DMS53 treated with DMSO at 0.1 percent for 48 hours (cell line): ENCODE data around the gene BRCA2.
A peak's percentile ranks its signal among the peaks of the same experiment; 100 is the strongest.

Source experiments
- DNase-seq: peaks from one replicate; lab custom pipeline; 2025; ENCODE audit not compliant: unreplicated experiment; lab: John Stamatoyannopoulos, UW

The BRCA2 gene, protein sequence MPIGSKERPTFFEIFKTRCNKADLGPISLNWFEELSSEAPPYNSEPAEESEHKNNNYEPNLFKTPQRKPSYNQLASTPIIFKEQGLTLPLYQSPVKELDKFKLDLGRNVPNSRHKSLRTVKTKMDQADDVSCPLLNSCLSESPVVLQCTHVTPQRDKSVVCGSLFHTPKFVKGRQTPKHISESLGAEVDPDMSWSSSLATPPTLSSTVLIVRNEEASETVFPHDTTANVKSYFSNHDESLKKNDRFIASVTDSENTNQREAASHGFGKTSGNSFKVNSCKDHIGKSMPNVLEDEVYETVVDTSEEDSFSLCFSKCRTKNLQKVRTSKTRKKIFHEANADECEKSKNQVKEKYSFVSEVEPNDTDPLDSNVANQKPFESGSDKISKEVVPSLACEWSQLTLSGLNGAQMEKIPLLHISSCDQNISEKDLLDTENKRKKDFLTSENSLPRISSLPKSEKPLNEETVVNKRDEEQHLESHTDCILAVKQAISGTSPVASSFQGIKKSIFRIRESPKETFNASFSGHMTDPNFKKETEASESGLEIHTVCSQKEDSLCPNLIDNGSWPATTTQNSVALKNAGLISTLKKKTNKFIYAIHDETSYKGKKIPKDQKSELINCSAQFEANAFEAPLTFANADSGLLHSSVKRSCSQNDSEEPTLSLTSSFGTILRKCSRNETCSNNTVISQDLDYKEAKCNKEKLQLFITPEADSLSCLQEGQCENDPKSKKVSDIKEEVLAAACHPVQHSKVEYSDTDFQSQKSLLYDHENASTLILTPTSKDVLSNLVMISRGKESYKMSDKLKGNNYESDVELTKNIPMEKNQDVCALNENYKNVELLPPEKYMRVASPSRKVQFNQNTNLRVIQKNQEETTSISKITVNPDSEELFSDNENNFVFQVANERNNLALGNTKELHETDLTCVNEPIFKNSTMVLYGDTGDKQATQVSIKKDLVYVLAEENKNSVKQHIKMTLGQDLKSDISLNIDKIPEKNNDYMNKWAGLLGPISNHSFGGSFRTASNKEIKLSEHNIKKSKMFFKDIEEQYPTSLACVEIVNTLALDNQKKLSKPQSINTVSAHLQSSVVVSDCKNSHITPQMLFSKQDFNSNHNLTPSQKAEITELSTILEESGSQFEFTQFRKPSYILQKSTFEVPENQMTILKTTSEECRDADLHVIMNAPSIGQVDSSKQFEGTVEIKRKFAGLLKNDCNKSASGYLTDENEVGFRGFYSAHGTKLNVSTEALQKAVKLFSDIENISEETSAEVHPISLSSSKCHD (N-terminal part only)

DNA sequence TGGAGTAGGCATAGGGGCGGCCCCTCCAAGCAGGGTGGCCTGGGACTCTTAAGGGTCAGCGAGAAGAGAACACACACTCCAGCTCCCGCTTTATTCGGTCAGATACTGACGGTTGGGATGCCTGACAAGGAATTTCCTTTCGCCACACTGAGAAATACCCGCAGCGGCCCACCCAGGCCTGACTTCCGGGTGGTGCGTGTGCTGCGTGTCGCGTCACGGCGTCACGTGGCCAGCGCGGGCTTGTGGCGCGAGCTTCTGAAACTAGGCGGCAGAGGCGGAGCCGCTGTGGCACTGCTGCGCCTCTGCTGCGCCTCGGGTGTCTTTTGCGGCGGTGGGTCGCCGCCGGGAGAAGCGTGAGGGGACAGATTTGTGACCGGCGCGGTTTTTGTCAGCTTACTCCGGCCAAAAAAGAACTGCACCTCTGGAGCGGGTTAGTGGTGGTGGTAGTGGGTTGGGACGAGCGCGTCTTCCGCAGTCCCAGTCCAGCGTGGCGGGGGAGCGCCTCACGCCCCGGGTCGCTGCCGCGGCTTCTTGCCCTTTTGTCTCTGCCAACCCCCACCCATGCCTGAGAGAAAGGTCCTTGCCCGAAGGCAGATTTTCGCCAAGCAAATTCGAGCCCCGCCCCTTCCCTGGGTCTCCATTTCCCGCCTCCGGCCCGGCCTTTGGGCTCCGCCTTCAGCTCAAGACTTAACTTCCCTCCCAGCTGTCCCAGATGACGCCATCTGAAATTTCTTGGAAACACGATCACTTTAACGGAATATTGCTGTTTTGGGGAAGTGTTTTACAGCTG is at the start of gene BRCA2, which contains the start of gene ZAR1L:
BRCA2 (plus strand) TSS at position 271 of the 790 bp plus-strand sequence. CDS start 953 bp downstream, outside the sequence.
ZAR1L (minus strand) TSS at position 126 of the 790 bp plus-strand sequence. CDS start 3,438 bp downstream, outside the sequence.
- peak; percentile 78 for DNase-seq

DNA sequence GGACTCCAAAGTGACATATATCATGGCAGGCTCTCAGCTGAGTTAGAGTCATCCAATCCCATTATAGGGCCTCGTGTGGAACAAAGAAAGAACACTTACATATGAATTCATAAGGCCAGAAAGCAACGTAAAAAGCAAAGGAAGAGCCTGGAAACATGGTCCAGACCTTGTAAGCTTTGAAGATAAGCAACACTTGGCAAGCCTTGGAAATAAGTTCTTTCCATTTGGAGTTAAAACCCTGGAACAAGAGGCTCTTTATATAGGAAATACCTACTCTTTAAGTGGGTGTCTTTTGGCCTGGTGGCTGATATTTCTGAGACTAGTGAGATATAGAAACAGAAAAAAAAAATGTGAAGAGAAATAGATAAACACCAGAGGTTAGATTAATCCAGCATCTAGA is 49.6 kb upstream of the BRCA2 start:
- DNase-seq: no peak

DNA sequence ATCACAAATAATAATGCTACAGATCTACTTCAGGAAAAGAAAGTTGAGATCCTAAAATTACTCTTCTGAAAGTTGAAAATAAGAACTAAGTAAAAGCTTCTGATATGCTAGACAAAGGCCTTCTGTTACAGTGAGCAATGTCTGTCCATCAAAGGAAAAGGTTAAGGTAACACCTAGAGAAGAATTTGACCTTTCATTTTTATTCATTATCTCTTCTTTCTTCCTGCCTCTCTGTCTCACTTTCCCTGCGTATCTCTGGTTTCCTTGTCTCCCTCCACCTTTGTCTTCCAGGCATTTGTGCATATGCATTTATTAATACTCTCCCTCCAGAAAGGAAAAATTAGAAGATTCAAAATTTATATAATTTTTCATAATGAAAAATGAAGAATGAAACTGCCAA is 49.2 kb upstream of the BRCA2 start:
- DNase-seq: no peak

DNA sequence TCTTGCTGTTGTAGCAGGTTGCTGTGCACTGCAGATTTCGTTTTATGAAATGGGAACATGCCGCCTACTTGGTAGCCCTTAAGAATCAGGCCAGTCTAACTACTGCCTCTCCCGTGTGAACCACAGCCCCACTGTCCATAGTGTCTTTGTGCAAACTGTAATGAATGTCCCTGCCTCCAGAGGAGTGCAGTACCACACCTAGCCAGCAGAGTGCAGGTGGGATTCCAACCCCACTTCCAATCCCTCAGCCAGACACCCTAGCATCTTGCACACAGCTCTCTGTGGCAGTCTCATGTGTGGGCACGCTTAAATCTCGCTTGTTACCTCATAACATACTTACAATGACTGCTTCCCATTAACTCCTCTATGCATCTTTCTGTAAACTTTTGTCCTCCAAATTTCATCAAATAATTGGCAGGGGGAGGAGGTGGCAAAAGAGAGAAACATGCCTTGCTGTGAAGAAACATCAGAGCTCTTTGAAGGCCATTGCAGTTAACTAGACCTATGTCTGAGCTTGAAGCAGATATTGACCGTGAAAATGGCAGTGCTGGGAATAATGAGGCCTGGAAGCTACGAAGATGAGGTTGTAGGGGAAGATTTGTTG is 47.4 kb upstream of the BRCA2 start:
- peak; percentile 55 for DNase-seq

DNA sequence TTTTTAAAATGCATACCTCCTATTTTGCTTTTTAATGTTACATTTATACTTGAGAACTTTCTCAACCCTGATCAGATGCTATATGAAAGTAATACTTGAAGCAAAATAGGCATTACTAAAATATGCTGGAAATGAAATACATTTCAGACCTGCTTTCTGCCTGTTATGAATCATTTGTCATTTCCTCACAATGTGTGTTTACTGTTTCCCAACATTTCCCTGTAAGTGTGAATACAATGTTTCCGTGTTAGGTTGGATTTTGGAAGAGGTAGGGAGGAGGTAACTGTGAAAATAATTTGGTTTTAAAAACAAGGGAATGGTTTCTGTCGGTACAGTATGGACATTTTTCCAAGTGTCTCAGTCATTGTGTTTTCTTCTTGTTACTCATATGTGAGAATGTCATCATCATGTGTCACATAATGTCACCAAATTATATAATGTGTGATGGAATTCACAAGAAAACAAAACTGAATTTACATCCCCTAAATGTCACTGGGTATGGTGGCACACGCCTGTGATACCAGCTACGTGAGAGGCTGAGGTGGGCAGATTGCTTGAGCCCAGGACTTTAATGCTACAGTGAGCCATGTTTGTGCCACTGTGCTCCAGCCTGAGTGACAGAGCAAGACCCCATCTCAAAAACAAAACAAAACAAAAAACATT is 43.2 kb upstream of the BRCA2 start:
- no peak for DNase-seq

DNA sequence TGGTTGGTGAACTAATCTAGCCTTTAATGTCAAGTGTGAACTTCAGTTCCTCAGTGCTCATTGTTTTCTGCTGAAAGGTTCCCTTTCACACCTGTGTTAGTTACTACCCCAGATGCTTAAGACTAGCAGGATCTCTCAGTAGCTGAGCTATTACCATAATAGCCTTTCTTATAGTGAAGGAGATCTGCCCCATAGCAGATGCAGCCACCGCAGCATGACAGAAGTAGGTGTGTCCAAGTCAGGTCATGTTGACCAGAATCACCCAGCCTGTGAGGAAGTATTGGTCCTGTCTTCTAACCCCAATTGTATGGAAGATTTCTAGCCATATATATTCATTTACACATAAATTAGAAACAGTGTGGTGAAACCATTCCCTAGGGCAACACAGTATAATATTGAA is 37.5 kb upstream of the BRCA2 start:
- no peak for DNase-seq

DNA sequence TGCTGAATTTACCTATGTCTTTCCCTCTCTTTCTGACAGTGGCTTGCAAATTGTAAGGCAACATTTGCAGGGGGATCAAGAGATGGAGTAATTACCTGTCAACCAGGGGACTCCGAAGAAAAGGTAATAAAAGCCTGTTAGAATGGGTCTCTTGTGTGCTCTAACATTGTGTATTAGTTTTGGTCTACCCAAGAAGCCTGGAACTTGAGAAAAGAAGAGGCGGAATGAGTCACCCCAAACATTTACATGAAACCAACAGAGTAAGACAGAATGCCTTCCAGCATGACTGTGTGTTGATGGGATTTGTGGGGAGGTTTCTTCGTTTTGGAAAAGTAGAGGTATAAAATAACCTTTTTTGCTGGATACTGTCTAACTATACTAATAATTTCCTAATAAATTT is 36.9 kb upstream of the BRCA2 start:
- no peak for DNase-seq

DNA sequence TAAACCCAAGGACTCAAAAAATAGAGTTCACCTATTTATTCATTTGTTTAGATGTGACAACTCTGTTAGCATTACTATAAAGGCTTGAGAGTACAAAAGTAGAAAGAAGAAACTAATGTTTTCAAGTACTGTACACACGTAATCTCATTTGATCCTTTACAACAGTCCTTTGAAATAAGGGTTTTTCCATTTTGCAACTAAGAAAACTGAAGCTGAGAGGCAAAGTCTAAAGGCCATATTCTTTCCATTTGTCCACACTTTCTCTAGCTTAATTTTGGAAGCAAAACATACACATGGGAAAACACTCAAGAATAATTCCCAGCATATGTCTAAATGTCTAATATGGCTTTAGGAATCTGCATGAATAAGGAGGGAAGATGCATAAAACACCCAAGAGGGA is 34.2 kb upstream of the BRCA2 start:
- DNase-seq: no peak

DNA sequence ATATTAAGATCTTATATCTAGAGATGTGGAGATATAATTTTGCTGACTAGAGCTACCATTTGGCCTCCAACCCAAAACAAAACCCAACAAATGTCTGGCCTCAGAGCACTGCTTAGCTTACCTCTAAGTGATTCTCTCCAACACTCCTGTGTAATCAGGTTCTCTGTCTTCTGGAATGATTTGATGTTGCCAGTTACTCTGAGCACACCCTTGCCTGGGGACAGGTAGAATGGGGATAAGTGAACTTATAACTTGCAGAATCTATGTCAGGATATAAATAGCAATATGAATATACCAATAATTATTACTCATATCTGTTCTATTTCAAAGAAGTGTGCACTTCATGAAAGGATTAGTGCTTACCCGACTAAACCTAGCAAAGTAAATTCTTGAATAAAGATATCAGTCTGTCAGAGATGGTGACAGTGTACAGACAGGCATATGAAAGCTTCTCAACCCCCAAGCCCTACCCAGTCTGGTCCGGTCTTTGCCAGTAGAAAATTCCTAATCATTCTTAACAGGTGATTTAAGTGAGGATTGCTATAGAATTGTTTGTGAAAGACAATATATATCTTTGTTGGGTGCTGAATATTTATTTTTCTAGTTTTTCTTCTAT is 33.1 kb upstream of the BRCA2 start:
- DNase-seq: no peak

DNA sequence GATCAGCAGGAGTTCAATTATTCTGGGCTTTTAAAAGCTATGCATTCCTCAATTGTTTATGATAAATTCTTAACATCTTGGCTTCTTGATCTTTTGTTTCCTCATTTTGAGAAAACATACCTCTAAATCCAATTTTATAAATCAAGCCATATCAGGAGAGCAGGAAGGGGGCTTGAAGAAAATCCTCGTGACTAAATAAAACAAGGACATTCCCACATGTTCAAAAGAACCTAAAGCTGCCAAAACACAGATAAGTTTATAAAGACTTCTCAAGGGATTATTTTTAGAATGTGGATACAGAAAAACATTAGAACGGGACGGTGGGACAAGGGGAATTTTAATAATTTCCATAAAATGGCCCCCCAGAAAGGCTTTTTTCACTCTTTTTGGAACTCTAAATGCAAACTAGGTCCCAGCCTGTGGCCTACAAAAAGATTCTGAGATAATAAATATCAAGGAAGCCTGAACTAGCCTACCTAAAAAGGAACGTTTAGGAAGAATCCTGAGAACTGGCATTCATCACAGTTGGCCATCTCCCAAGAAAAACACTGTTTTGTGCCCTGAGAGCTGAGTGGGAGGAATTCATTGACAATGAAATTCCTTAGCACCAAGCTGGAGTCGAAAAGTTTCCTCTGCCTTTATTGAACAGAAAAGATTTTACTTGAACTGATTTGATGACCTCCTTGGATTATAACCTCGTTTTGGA is 30.2 kb upstream of the BRCA2 start:
- DNase-seq: no peak

DNA sequence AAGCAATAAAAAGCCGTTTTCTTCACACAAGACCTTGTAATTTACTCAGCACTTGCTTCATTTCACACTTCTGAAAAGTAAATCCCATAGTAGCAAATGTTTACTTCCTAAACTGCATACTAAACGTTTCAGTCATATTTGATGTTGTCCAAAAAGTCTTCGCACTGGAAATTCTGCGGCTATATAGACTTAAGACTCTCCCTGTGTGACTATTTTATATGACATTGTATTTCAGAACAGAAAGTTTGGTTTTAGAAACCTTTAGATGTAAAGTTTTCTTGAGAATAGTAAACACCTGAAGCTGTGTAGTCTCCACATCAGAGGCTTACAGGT is 29.7 kb upstream of the BRCA2 start:
- DNase-seq: no peak

DNA sequence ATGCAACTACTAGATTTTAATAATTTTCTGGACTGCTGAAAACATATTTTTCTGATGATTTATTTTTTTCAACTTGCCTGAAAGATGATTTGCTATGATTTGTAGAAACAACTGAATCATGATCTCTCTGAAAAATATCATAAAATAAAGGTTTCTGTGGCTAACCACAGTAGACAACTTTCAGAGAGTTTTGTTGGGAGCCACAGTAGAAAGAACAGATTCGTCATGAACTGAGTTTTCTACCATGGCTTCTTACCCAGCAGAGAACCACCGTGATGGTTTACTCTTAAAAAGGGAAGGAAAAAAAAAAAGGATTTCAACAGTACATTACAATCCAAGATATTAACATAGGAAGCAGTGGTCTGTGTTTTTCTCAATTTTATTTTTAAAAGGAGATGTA is 18.1 kb upstream of the BRCA2 start:
- DNase-seq: no peak

DNA sequence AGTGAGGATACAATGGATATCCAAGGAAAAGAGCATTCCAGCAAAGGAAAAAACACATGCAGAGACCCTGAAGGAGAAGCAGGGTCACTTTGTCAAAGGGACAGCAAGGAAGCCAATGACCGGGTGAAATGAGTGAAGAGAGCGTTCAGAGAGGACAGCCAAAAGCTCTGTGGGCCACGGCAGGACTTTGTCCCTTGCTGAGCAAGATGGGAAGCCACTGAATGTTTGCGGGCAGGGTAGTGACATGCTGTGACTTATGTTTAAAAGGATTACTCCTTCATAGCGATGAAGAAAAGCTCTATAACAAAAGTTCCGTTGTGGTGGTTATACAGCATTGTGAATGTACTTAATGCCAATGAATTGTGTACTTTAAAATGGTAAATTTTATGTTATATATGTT is 16.6 kb upstream of the BRCA2 start:
- DNase-seq: no peak

DNA sequence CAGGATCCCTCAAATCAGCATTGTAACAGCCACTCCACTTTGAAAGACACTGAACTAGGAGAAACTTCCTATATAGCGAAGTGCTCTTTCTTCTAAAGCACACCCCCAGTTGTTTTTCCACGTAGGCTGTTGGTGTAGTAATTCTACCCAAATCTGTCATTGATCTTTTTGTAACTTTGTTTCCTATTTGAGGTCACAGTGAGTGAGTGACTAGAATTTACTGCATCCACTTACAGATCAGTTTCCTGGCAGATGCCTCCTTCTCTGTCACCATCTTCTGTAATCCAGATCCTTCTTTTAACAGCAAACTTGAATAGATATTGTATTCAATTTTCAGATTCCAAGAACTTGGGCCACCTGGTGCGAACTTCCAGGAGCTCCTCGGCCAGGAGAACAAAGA is 15.4 kb upstream of the BRCA2 start:
- DNase-seq: no peak

DNA sequence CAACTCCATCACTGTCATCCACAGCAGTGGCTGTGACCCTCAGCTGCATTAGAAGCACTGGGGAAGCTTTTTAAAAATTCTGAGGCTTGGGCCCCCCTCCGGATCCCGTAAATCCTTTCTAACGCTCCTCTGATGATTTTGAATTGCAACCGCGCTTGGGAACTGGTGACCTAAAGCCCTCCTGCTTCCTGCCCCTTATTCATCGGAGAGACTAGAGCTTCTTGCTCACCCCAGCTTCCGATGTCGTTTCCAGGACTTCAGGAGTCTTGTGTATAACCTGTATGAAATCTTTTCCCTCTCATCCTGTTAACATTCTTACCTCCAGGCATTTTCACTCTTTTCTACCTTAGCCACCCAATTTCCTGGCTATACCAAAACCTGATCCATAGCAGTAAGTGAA is 14.9 kb upstream of the BRCA2 start:
- DNase-seq: no peak

DNA sequence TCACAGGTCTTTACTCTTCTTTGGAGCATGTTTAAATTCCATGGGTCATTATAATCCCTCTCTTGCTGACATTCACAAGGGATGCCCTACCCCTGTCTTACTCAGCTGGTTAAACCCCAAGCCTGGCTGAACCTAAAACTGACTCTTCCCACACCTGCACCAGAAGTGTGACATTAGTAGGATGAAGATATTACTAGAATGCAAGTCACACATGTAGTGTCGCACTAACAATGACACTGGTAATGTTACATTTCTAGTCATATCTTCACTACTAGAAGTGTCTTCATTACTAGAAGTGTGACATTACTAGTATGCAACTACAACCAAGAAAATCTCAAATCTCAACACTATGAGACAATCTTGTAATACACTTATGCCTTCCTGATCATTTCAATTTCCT is 14.4 kb upstream of the BRCA2 start:
- no peak for DNase-seq

DNA sequence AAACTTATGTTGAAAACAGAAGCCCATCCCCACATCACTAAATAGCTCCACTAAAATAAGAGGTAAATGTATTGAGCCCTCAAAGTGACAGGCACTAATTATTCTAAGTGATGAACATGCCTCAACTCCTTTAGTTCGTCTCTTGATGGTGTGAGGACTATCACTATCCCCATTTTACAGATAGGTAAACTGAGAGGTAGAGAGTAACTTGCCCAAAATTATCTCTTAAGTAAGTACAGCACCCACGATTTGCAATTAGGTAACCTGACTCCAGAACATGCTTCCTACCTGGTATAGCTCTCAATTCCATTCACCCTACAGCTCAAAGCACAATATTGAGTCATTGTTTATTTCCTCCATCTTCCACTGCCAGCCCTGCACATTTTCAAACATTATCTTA is 12.8 kb upstream of the BRCA2 start:
- DNase-seq: no peak

DNA sequence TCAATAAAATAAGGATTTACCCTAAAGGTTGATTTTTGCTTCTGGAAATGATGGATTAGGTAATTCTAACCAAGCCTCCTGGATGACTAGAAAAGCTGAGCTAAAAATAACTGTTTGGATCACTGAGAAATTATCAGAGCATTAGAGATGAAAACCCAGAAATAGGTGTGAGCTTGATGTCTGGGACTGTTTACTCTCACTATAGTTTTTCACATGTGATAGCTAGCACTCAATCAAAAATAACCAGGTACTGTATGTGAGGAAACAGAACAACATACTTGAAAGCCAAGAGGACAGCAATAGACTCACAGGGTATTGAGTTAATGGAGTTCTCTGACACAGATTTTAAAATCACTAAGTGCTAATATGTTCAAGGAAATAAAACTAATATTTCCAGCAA is 9.7 kb upstream of the BRCA2 start:
- no peak for DNase-seq
